GM21528 (cell line): Measurements from ENCODE around the gene FAM149A.

Source experiments
- ATAC-seq: cut with Tn5 transposase; IDR thresholded peaks from one replicate; pipeline ENCODE4 v1.9.1; 2021; ENCODE audit warnings: mild to moderate bottlenecking, moderate library complexity; ENCODE audit not compliant: unreplicated experiment, low FRiP score

The FAM149A gene

GRCh38 chr4:186151499-186151898 is 47.0 kb downstream of the FAM149A start:
- ATAC-seq: no peak

GRCh38 chr4:186158021-186158813 is 53.7 kb downstream of the FAM149A start:
- ATAC-seq: no peak

- ATAC-seq: no peak
These were observed 54.5 kb downstream of the FAM149A start for GRCh38 chr4:186158966-186159365.

GRCh38 chr4:186159613-186160012 is 55.1 kb downstream of the FAM149A start:
- ATAC-seq: no peak

GRCh38 chr4:186161138-186161537 is 56.6 kb downstream of the FAM149A start:
- ATAC-seq: peak; percentile 98

GRCh38 chr4:186166852-186167512 is 62.5 kb downstream of the FAM149A start:
- ATAC-seq: no peak

GRCh38 chr4:186167605-186168004 is 63.1 kb downstream of the FAM149A start:
- ATAC-seq: no peak

GRCh38 chr4:186168750-186169149 is 64.2 kb downstream of the FAM149A start:
- ATAC-seq: no peak

GRCh38 chr4:186169333-186169944 is 64.9 kb downstream of the FAM149A start:
- ATAC-seq: no peak

- ATAC-seq: no peak
These were observed 65.7 kb downstream of the FAM149A start for GRCh38 chr4:186169945-186170802.

- no peak for ATAC-seq
These were observed 66.5 kb downstream of the FAM149A start for GRCh38 chr4:186170966-186171365.

- no peak for ATAC-seq
These were observed 68.0 kb downstream of the FAM149A start for GRCh38 chr4:186172546-186172945.

- no peak for ATAC-seq
These were observed 83.6 kb downstream of the FAM149A start for GRCh38 chr4:186188107-186188506.

GRCh38 chr4:186189656-186190055 is 85.2 kb downstream of the FAM149A start:
- ATAC-seq: no peak

- peak; percentile 47 for ATAC-seq
These were observed 86.2 kb downstream of the FAM149A start for GRCh38 chr4:186190581-186191199.

GRCh38 chr4:186191200-186192065 is 86.9 kb downstream of the FAM149A start, which contains the start of gene CYP4V2:
Gene CYP4V2 (plus strand): TSS chr4:186191567. CDS start chr4:186191824, 257 bp downstream.
- peak; percentile 84 for ATAC-seq

GRCh38 chr4:186192066-186192612 is 87.6 kb downstream of the FAM149A start:
- peak; percentile 2 for ATAC-seq

GRCh38 chr4:186193851-186194250 is 89.3 kb downstream of the FAM149A start:
- no peak for ATAC-seq

- no peak for ATAC-seq
These were observed 91.6 kb downstream of the FAM149A start for GRCh38 chr4:186196063-186196462.
